ENCODE measurements around the gene ARL1. TPM values are rescaled to one million over a fixed set of nuclear protein-coding genes. Genes with fewer than 3 reads are reported as not detected.

The ARL1 gene
- total RNA-seq, 4 donors from 2014 or later = 50.7 to 57.3 (median 52.8) TPM

DNA sequence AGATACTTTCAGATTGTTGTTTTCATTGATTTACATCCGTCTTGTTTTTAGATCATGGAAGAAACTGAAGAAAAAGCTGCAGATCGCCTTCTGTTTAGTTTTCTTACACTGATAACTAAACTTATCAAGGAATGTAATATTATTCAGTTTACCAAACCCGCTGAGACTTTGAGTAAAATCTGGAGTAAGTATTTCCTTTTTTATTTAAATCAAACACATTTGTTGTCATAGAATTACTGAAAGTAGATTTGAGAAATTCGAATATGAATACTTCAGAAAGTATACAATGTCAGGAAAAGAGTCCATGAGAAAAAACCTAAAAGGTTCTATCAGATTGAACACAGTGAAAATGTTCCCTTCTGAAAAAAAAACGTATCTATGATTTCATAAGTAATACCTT is 32.0 kb downstream of the ARL1 start:
- no peak for TF ChIP-seq CTCF (IDR thresholded peaks at IDR 0.05 in 4 of 5, conservative IDR thresholded peaks at IDR 0.05 in 1 of 5)
- no peak for TF ChIP-seq POLR2A (IDR thresholded peaks at IDR 0.05)
- Histone ChIP-seq H3K27ac (no peak overlapping the region), H3K27me3 (no peaks in the 10 kb centered on the region), H3K9me3 (no peaks in the 10 kb centered on the region), H3K4me1 (peaks cover 0 to 8% of the 10 kb centered on the region in 2 donors), H3K36me3 (peaks cover 0 to 83% of the 10 kb centered on the region in 2 donors), H3K4me3 (no peak overlapping the region)
- intact Hi-C loops (cut with DNase I; ENCODE audit: low total_unique reads) (no loop called here), in situ Hi-C loops (cut with MboI; ENCODE audit: low sequenced_read_pairs in 4 of 4) (no loop called here)
- no peak for DNase-seq
- ATAC-seq = no peak

- Histone ChIP-seq H3K9me3 (no peaks in the 10 kb centered on the region), H3K27ac (no peak overlapping the region), H3K36me3 (peaks cover 0 to 83% of the 10 kb centered on the region in 2 donors), H3K4me3 (no peak overlapping the region), H3K27me3 (no peaks in the 10 kb centered on the region), H3K4me1 (peaks cover 0 to 8% of the 10 kb centered on the region in 2 donors)
- in situ Hi-C loops (cut with MboI; ENCODE audit: low sequenced_read_pairs in 4 of 4) (no loop called here), intact Hi-C loops (cut with DNase I; ENCODE audit: low total_unique reads) (no loop called here)
- no peak for ATAC-seq
- TF ChIP-seq CTCF (IDR thresholded peaks at IDR 0.05 in 4 of 5, conservative IDR thresholded peaks at IDR 0.05 in 1 of 5) (no peak), POLR2A (IDR thresholded peaks at IDR 0.05) (no peak)
- DNase-seq = no peak
Measured at GRCh38 chr12:101372431-101372830, 35.1 kb downstream of the ARL1 start.

- in situ Hi-C loops (cut with MboI; ENCODE audit: low sequenced_read_pairs in 4 of 4) = no loop called here
- Histone ChIP-seq H3K4me3 (no peak overlapping the region), H3K9me3 (no peaks in the 10 kb centered on the region), H3K27ac (no peak overlapping the region), H3K4me1 (peaks cover 0 to 8% of the 10 kb centered on the region in 2 donors), H3K36me3 (peaks cover 0 to 74% of the 10 kb centered on the region in 2 donors), H3K27me3 (no peaks in the 10 kb centered on the region)
- intact Hi-C loops (cut with DNase I; ENCODE audit: low total_unique reads) = no loop called here
- DNase-seq = no peak
- TF ChIP-seq POLR2A (IDR thresholded peaks at IDR 0.05) = no peak
- TF ChIP-seq CTCF (IDR thresholded peaks at IDR 0.05 in 4 of 5, conservative IDR thresholded peaks at IDR 0.05 in 1 of 5) = no peak
- no peak for ATAC-seq
Measured at GRCh38 chr12:101368016-101368415, 39.6 kb downstream of the ARL1 start.

DNA sequence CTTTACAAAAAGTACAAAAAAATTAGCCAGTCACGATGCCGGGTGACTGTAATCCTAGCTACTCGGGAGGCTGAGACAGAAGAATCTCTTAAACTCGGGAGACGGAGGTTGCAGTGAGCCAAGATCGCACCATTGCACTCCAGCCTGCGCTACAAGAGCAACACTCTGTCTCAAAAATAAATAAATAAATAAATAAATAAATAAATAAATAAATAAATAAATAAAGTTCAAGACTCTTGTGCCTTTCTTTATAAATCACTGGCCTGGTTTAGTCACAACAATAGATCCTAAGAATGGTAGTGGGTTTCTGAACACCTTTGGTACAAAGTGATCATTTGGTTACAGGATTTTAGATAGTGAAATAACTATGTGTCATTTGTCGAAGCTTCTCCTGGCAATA is 46.1 kb downstream of the ARL1 start:
- DNase-seq = no peak
- no peak for TF ChIP-seq POLR2A (IDR thresholded peaks at IDR 0.05)
- TF ChIP-seq CTCF (IDR thresholded peaks at IDR 0.05 in 4 of 5, conservative IDR thresholded peaks at IDR 0.05 in 1 of 5) = no peak
- in situ Hi-C loops (cut with MboI; ENCODE audit: low sequenced_read_pairs in 4 of 4) = no loop called here
- Histone ChIP-seq H3K27me3 (no peaks in the 10 kb centered on the region), H3K4me1 (no peaks in the 10 kb centered on the region), H3K27ac (no peak overlapping the region), H3K4me3 (no peak overlapping the region), H3K36me3 (peaks cover 0 to 67% of the 10 kb centered on the region in 2 donors), H3K9me3 (no peaks in the 10 kb centered on the region)
- ATAC-seq = no peak
- intact Hi-C loops (cut with DNase I; ENCODE audit: low total_unique reads) = no loop called here

- H3K36me3 ChIP-seq = peaks cover 2 to 79% of the 10 kb centered on the region in 2 donors
- DNase-seq = no peak
- H3K4me3 ChIP-seq = no peak overlapping the region
- TF ChIP-seq POLR2A (IDR thresholded peaks at IDR 0.05) = no peak
- H3K4me1 ChIP-seq = no peaks in the 10 kb centered on the region
- in situ Hi-C loops (cut with MboI; ENCODE audit: low sequenced_read_pairs in 4 of 4) (no loop called here), intact Hi-C loops (cut with DNase I; ENCODE audit: low total_unique reads) (no loop called here)
- no peaks in the 10 kb centered on the region for H3K27me3 ChIP-seq
- H3K27ac ChIP-seq = no peak overlapping the region
- H3K9me3 ChIP-seq = no peaks in the 10 kb centered on the region
- ATAC-seq = no peak
Measured at GRCh38 chr12:101356794-101357193, 50.8 kb downstream of the ARL1 start.
